Measurements from ENCODE around the gene PRDX2.
A peak's percentile ranks its signal among the peaks of the same experiment; 100 is the strongest.

Gene PRDX2

DNA sequence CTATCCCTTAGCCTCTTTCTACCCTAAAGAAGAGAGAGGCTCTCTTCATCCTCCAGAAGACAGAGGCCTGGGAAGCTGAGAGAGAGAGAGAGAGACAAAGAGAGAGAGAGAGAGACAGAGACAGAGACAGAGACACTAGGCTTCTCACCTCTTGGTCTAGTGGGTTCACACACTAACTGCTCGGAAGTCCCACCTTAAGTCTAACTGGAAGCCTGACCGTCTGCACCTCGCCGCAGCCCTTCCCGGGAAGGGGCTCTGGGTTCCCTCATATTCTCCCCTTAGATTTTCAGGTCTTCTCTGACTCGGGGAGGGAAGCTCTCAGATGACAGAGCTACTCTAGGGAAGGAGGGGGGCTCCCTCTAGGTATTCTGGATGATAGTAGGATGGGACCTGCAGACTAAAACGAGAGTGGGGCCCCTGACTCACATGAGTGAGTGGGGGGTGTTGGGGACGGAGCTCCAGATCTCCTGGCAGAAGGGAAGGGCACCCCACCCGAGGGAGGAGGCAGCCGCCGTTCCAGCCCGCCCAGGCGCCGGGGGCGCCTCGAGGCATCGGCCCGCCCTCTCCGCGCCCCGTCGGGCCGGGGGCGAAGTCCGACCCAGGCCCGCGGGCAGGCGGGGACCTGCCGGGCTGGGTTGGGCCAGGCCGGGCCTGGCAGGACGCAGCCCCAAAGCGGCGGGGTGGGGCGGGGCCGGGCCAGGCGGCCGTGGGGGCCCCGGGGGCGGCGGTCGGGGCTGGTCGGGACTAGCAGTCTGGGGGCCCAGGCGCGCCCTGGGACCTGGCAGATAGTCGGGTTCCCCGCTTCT, 12.3 kb downstream of the PRDX2 start:
- H3K9ac ChIP-seq (ENCODE audit: low read depth, low read length): peak overlapping the region; percentile 48; the same call in 1 of the 2 replicates
- H3K4me1 ChIP-seq (ENCODE audit: insufficient read depth, low read length): peaks cover 24% of the 10 kb centered on the region
- peak overlapping the region; percentile 76 for H3K4me3 ChIP-seq (ENCODE audit: low read length)
- H3K36me3 ChIP-seq (ENCODE audit: insufficient read depth, low read depth, low read length): no peaks in the 10 kb centered on the region
- peaks cover 34% of the 10 kb centered on the region for H3K27me3 ChIP-seq (ENCODE audit: insufficient read depth, low read length)
- H3K27ac ChIP-seq (ENCODE audit: low read length): no peak overlapping the region
- H3K9me3 ChIP-seq (ENCODE audit: insufficient read depth, low read depth, low read length): no peaks in the 10 kb centered on the region

DNA sequence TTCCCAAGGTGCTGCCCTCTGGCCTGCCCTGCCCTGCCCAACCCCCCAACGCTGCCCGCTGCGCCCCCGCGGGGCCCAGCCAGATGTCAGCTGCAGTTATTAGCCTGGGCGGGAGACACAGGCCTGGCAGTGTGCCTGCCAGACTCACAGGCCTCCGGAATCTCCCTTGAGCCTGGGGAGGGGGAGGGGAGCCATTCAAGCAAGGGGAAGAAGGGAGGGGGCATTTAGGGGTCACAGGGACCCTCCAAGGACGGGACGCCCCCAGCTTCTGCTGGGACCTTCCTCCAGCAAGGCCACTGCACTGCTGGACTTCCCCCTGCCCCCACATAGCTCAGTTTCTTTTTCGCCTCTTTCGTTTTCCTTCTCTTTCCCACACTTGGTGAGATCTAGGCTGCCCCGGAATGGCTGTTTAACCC, 12.9 kb downstream of the PRDX2 start:
- Histone ChIP-seq H3K9me3 (ENCODE audit: insufficient read depth, low read depth, low read length) (no peaks in the 10 kb centered on the region), H3K9ac (ENCODE audit: low read depth, low read length) (peak overlapping the region; percentile 48; the same call in 1 of the 2 replicates), H3K27ac (ENCODE audit: low read length) (no peak overlapping the region), H3K36me3 (ENCODE audit: insufficient read depth, low read depth, low read length) (no peaks in the 10 kb centered on the region), H3K27me3 (ENCODE audit: insufficient read depth, low read length) (peaks cover 32% of the 10 kb centered on the region), H3K4me1 (ENCODE audit: insufficient read depth, low read length) (peaks cover 21% of the 10 kb centered on the region), H3K4me3 (ENCODE audit: low read length) (peak overlapping the region; percentile 76)

DNA sequence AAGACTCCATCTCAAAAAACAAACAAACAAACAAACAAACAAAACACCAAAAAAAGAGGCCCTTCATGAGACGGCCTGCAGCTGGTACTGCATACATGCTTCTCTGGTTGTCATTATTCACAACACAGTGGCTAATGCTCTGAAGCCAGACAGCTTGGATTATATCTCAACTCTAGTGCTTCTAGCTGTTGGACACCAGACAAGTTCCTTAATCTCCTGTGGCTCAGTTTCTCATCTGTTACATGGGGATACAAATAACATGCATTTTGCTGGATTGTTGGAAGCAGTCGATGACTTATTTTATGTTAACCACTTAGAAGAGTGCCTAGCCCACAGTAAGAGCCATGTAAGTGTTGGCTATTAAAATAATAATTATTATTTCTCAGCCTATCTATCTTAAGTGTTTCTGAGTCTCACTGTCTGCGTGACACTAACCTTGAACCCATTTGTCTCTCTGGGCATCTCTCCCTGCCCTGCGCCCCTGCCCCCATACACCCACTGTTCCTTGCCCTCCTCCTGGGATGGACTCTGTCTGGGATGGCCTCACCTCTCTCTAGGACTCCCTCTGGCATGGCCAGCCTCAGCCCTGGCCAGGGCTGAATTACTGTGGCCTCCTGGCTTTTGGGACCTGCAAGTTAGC, 13.4 kb downstream of the PRDX2 start:
- Histone ChIP-seq H3K9me3 (ENCODE audit: insufficient read depth, low read depth, low read length) (no peaks in the 10 kb centered on the region), H3K27me3 (ENCODE audit: insufficient read depth, low read length) (peaks cover 30% of the 10 kb centered on the region), H3K4me3 (ENCODE audit: low read length) (peak overlapping the region; percentile 76; the same call in 1 of the 2 replicates), H3K36me3 (ENCODE audit: insufficient read depth, low read depth, low read length) (no peaks in the 10 kb centered on the region), H3K4me1 (ENCODE audit: insufficient read depth, low read length) (peaks cover 25% of the 10 kb centered on the region), H3K27ac (ENCODE audit: low read length) (no peak overlapping the region), H3K9ac (ENCODE audit: low read depth, low read length) (peak overlapping the region; percentile 48; the same call in 1 of the 2 replicates)

DNA sequence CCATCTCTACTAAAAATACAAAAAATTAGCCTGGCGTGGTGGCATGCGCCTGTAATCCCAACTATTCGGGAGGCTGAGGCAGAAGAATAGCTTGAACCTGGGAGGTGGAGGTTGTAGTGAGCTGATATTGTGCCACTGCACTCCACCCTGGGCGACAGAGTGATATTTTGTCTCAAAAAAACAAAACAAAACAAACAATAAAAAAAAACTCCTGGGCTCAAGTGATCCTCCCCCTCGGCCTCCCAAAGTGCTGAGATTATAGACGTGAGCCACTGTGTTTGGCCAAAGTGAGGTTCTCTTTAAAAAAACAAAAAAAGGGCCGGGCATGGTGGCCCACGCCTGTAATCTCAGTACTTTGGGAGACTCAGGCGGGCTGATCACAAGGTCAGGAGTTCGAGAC, 14.1 kb downstream of the PRDX2 start:
- Histone ChIP-seq H3K4me1 (ENCODE audit: insufficient read depth, low read length) (peaks cover 25% of the 10 kb centered on the region), H3K9ac (ENCODE audit: low read depth, low read length) (no peak overlapping the region), H3K27ac (ENCODE audit: low read length) (no peak overlapping the region)

DNA sequence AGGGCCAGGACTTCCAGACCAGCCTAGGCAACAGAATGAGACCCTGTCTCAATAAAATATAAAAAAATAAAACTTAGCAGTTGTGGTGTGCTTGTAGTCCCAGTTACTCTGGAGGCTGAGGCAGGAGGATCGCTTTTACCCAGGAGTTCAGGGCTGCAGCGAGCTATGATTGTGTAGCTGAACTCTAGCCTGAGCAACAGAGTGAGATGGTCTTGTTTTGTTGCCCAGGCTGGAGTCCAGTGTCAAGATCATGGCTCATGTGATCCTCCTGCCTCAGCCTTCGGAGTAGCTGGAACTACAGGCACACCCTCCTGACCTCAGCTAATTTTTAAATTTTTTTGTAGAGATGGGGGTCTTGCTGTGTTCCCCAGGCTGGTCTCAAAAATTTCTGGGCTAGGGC, 14.6 kb downstream of the PRDX2 start:
- Histone ChIP-seq H3K27me3 (ENCODE audit: insufficient read depth, low read length) (peaks cover 18% of the 10 kb centered on the region), H3K4me1 (ENCODE audit: insufficient read depth, low read length) (peaks cover 25% of the 10 kb centered on the region), H3K36me3 (ENCODE audit: insufficient read depth, low read depth, low read length) (no peaks in the 10 kb centered on the region), H3K9ac (ENCODE audit: low read depth, low read length) (no peak overlapping the region), H3K27ac (ENCODE audit: low read length) (no peak overlapping the region), H3K4me3 (ENCODE audit: low read length) (no peak overlapping the region), H3K9me3 (ENCODE audit: insufficient read depth, low read depth, low read length) (no peaks in the 10 kb centered on the region)

More for the DNA sequence above, 14.1 kb downstream of the PRDX2 start:
- H3K27me3 ChIP-seq (ENCODE audit: insufficient read depth, low read length): peaks cover 23% of the 10 kb centered on the region
- no peaks in the 10 kb centered on the region for H3K36me3 ChIP-seq (ENCODE audit: insufficient read depth, low read depth, low read length)
- H3K9me3 ChIP-seq (ENCODE audit: insufficient read depth, low read depth, low read length): no peaks in the 10 kb centered on the region
- no peak overlapping the region for H3K4me3 ChIP-seq (ENCODE audit: low read length)

DNA sequence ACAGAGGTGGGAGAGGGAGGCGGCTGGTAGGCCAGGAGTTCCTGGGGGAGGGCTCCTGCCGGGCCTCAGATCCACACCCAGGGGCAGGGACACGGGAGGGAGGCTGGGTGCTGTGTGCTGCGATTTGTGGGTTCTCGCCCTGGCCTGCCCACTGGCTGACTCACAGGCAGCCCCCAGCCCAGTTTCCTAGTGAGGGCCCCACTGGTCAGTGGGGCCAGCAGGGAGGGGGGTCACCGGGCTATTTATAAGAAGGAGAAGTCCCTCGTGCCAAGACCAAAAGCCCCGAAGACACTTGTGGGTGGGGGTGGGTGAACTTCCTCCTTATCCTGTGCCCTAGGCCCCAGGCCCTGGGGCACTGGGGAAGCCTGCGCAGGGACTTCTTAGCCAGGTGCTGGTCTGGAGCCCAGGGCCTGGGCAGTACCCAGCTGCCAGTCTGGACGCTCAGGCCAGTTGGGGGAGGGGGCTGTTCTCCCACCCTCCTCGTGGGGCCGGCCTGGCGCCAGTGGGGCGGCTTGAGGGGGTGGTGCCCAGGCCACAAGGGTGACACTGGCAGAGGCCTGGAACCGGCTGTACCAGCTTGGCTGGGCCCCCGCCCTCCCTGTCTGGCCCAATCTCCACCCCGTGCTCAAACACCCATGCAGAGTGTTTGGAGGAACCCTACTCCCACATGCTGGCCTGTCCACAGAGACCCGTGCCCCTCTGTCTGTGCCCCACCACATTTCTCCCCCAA, 15.3 kb downstream of the PRDX2 start:
- Histone ChIP-seq H3K36me3 (ENCODE audit: insufficient read depth, low read depth, low read length) (no peaks in the 10 kb centered on the region), H3K27ac (ENCODE audit: low read length) (no peak overlapping the region), H3K9ac (ENCODE audit: low read depth, low read length) (no peak overlapping the region), H3K4me1 (ENCODE audit: insufficient read depth, low read length) (peaks cover 25% of the 10 kb centered on the region), H3K4me3 (ENCODE audit: low read length) (no peak overlapping the region), H3K9me3 (ENCODE audit: insufficient read depth, low read depth, low read length) (no peaks in the 10 kb centered on the region), H3K27me3 (ENCODE audit: insufficient read depth, low read length) (peaks cover 12% of the 10 kb centered on the region)

DNA sequence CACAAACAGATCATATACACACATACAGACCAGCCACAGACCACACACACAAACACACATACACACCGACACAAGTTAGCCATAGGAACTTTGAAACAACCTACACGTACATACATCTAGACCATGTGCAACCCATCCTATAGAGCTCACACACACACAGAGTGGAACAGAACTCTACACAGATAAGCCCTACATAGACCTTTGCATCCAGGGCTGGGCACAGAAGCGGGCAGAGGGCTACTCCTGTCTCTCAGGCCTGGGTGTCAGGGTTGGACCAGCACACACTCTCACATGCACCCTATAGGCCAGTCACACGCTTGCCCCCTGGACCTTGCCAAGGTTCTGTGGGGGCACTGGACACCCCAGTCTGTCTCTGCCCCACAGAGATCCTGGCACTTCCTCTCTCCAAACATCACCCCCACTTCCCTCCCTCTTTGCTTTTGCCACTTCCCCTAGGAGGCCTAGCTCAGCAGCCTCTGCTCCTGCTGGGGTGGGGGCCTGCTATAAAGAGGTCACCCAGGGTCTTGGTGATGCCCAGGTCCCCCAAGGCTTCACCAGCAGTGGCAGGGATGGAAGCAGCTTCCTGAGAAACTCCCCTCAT, 16.1 kb downstream of the PRDX2 start:
- H3K27ac ChIP-seq (ENCODE audit: low read length): no peak overlapping the region
- peaks cover 4% of the 10 kb centered on the region for H3K27me3 ChIP-seq (ENCODE audit: insufficient read depth, low read length)
- peaks cover 19% of the 10 kb centered on the region; the same call in 1 of the 2 replicates for H3K4me1 ChIP-seq (ENCODE audit: insufficient read depth, low read length)
- no peaks in the 10 kb centered on the region for H3K9me3 ChIP-seq (ENCODE audit: insufficient read depth, low read depth, low read length)
- H3K36me3 ChIP-seq (ENCODE audit: insufficient read depth, low read depth, low read length): no peaks in the 10 kb centered on the region
- H3K4me3 ChIP-seq (ENCODE audit: low read length): no peak overlapping the region
- no peak overlapping the region for H3K9ac ChIP-seq (ENCODE audit: low read depth, low read length)

DNA sequence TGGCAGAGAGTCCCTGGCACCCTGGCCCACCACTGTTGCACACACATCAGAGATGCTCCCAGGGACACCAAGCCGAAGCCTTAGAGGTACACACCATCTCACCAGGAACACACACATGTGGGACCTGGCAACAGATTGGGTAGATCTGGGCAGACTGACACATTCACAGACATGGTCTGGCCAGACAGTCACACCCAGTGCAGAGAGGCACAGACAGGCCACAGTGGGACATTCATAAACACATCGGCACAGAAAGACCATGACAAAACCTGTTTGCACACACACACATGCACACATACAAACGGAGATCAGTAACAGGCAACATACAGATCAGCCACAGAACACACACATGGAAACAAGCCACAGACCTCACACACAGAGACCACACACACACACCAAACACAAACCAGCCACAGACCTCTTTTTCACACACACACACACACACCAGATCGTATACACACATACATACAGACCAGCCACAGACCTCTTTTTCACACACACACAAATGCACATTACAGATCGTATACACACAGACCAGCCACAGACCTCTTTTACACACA, 16.6 kb downstream of the PRDX2 start:
- Histone ChIP-seq H3K9me3 (ENCODE audit: insufficient read depth, low read depth, low read length) (no peaks in the 10 kb centered on the region), H3K9ac (ENCODE audit: low read depth, low read length) (no peak overlapping the region), H3K4me3 (ENCODE audit: low read length) (no peak overlapping the region), H3K27ac (ENCODE audit: low read length) (no peak overlapping the region), H3K4me1 (ENCODE audit: insufficient read depth, low read length) (peaks cover 16% of the 10 kb centered on the region; the same call in 1 of the 2 replicates), H3K27me3 (ENCODE audit: insufficient read depth, low read length) (no peaks in the 10 kb centered on the region), H3K36me3 (ENCODE audit: insufficient read depth, low read depth, low read length) (no peaks in the 10 kb centered on the region)

DNA sequence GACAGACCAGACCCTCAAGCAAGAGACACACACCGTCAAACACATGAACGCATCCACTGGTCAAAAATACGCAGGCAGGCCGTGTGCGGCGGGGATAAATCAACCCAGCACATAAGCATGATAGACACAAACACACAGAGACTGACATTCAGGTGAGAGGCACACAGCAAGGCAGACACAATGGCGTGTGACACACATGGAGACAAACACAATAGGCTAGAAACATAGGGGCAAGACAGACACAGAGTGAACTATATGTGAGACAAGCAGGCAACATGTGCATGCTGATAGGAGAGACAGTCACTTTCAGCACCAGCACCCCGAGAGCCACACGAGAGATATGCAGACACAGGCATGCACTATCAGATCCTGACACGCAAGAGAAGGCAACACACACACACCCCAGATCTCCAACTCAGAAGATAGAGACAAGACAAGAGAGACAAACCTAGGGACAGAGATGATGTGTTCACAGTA, 17.2 kb downstream of the PRDX2 start:
- H3K9me3 ChIP-seq (ENCODE audit: insufficient read depth, low read depth, low read length): no peaks in the 10 kb centered on the region
- no peak overlapping the region for H3K9ac ChIP-seq (ENCODE audit: low read depth, low read length)
- H3K4me1 ChIP-seq (ENCODE audit: insufficient read depth, low read length): peaks cover 18% of the 10 kb centered on the region; the same call in 1 of the 2 replicates
- no peak overlapping the region for H3K4me3 ChIP-seq (ENCODE audit: low read length)
- no peaks in the 10 kb centered on the region for H3K36me3 ChIP-seq (ENCODE audit: insufficient read depth, low read depth, low read length)
- no peaks in the 10 kb centered on the region for H3K27me3 ChIP-seq (ENCODE audit: insufficient read depth, low read length)
- no peak overlapping the region for H3K27ac ChIP-seq (ENCODE audit: low read length)

DNA sequence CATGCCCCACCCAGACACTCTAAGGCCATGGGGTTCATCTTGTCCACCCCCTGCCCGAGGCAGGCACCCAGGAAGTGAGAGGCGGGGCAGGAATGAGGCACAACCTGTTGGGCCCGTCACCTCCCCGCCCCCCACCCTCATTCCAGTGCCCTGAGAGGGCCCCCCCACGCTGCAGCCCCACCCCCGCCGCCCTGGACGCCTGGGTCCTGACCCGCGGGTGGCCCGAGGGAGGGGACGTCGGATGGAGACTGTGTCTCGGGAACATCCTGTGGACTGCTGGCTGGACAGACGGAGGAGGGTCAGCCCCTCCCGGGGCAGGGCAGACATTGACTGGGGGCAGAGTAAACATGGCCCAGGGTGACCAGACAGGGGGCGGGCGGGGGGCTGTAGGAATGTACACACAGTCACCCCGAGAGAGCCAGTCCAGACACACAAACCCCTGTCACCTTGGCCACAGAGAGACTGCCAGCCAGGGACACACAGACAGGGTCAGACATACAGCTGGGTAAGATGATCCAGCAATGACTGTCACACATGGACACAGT, 17.7 kb downstream of the PRDX2 start:
- peak overlapping the region; percentile 70; the same call in 1 of the 2 replicates for H3K4me3 ChIP-seq (ENCODE audit: low read length)
- no peaks in the 10 kb centered on the region for H3K27me3 ChIP-seq (ENCODE audit: insufficient read depth, low read length)
- H3K36me3 ChIP-seq (ENCODE audit: insufficient read depth, low read depth, low read length): no peaks in the 10 kb centered on the region
- no peaks in the 10 kb centered on the region for H3K9me3 ChIP-seq (ENCODE audit: insufficient read depth, low read depth, low read length)
- H3K4me1 ChIP-seq (ENCODE audit: insufficient read depth, low read length): peaks cover 19% of the 10 kb centered on the region; the same call in 1 of the 2 replicates
- no peak overlapping the region for H3K27ac ChIP-seq (ENCODE audit: low read length)
- peak overlapping the region; percentile 66; the same call in 1 of the 2 replicates for H3K9ac ChIP-seq (ENCODE audit: low read depth, low read length)

Data from iPS-20b (cell line).